ENCODE data around the gene MFSD2A.

GRCh38 chr1:39992234-39992633 is 37.3 kb downstream of the MFSD2A start:
- TF ChIP-seq CTCF (IDR thresholded peaks at IDR 0.05; ENCODE audit: low read length) (no peak), EZH2 (IDR thresholded peaks at IDR 0.05; ENCODE audit: borderline replicate concordance, low read length) (no peak)

All from OCI-LY1 (cell line).